NCI-H510A treated with DMSO at 0.1 percent for 48 hours (cell line): ENCODE measurements around the gene GREB1.

Experiments
- DNase-seq: peaks from one replicate; lab custom pipeline; 2025; lab: John Stamatoyannopoulos, UW

GREB1 gene

DNA sequence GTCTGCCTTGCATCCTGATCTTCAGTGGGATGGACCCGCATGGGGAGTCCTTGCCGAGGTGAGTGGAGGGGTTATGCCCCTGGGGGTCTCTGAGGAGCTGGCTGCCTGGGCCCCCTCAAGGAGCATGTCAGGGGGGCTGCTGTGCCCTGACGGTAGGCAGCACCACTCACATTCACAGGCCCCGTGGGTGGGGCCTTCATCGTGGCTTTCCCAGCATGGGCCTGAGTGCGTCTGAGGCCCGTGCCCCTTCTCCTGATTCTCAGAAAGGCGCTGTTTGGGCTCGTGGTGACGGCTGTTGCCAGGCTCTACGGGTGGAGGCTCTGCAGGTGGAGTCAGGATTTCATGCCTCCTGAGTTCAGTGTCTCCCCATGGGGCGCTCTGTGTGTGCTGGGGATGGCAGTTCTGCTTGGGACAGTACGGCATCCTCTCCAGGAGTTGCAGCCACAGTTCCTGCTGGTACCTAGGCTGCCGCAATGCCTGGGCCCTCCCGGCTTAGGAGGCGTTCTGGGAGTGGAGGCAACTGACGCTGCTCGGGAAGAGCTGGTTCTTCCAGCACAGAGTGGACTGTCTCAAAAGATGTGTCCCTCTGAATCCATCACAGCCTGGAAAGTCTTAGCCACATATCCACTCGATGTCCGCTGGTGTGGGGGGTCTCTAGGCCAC is 78.8 kb downstream of the GREB1 start:
- no peak for DNase-seq

DNA sequence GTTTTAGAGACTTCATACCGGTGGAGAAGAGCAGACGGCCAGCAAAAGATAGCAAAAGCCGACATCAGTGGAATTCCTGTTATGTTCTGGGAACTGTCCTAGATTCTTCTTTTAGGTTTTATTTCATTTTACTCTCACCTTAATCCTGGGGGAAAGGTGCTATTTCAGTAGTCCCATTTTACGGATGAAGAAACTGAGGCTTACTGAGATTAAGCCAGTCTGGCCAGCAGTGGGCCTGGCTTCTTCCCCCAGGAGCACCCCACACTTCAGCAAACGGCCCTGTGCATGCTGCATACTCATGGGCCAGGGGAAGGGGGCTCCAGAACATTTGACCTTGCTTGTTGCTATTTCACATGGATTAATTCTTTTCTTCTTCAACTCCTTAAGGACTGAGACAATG is 79.5 kb downstream of the GREB1 start:
- no peak for DNase-seq

DNA sequence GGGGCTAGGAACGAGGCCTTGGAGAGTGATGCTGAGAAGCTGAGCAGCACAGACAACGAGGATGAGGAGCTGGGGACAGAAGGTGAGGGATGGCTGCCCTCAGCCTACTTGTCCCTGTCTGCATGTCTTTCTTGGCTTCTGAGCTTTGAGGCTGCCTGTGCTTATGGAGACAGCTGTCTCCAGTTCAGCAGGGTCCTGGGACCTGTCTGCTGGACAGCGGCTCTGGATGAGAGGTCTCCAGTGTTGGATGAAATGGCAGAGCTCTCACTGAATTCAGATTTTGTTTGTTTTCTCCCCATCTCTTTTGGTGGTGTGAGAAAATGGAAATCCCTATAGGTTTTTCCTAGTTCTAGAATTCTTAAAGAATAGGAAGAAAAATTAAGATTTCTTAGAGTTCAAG is 81.4 kb downstream of the GREB1 start:
- DNase-seq, result no peak

DNA sequence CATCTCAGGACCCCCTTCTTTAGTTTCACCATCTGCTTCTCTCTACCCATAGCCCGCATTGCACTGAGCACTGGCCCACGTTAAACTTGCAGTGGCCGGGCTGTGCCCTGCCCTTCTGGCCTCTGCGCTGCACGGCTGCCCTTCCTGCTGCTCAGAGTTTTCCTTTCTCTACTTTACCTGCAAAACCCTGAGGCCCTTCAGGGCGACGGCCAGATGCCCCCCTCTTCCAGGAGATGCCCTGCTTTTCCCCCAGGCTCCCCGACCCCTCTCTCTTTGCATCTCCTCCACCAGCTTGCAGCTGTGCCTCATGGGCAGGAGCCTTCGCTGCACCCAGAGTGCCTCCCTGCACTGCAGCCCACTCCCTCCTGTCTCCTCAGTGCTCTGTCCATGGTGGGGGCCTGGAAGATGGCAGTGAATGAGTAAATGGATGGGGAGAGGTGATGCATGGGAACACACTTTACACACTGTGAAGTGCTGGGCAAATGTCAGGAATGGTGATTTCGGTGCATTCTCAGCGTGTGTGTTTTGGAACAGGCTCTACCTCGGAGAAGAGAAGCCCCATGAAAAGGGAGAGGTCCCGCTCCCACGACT is 82.3 kb downstream of the GREB1 start:
- no peak for DNase-seq

DNA sequence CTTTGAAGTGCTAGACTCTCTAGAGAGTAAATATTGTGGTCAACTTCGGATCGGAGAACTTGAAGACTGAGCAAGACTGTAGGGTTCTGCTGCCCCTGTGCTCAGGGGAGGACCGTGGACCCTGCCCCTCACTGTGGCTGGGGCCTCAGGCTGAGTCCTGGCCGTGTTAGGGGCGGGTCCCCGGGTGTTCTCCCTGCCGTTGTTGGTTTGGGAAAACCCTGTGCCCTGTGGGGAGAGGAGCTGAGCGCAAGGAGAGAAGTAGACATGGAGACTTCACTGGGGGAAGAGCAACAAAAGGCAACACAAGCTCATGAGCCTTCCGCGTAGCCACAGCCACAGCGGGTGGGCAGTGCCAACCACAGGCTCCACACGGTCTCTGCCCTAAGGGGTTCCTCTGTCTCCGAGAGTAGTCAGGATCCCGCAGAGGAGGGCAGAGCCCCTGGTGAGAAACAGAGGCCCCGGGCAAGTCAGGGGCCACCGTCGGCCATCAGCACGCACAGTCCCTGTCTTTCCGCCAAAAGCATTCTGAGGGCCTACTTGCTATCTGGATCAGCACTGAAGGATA is 83.1 kb downstream of the GREB1 start:
- DNase-seq, result no peak

DNA sequence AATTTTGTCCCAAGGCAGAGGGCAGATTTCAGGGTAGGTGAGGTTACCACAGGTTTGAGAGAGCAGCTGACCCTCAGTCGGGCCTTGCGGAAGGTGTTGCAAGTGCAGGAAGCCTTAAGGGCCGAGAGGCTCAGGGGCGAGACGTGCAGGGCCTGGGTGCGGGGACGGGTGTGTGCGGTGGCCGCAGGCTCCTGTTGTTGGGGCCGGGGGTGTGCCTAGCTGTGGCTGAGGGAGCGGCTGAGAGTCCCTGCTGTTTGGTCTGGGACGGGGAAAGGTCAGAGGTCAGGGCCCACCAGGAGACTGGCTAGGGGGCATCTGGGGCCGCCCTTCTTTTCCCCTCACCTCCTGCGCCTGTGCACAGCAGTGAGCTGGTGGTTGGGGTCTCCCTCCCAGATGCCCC is 83.7 kb downstream of the GREB1 start:
- no peak for DNase-seq

DNA sequence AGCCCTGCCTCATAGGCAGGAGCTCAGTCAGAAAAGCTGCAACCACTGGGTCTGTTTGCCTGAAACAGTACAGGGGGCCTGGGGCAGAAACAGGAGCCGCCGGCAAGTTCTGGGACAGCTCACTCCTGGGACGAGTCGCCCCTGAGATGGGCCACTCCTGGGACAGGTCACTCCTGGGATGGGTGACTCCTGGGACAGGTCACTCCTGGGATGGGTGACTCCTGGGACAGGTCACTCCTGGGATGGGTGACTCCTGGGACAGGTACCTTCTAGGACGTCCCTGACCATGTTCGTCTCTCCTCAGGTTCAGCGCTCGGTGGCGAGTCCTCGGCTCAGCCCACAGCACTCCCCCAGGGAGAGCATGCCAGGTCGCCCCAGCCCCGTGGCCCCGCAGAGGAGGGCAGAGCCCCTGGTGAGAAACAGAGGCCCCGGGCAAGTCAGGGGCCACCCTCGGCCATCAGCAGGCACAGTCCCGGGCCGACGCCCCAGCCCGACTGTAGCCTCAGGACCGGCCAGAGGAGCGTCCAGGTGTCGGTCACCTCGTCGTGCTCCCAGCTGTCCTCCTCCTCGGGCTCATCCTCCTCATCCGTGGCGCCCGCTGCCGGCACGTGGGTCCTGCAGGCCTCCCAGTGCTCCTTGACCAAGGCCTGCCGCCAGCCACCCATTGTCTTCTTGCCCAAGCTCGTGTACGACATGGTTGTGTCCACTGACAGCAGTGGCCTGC is 84.3 kb downstream of the GREB1 start:
- DNase-seq, result no peak

DNA sequence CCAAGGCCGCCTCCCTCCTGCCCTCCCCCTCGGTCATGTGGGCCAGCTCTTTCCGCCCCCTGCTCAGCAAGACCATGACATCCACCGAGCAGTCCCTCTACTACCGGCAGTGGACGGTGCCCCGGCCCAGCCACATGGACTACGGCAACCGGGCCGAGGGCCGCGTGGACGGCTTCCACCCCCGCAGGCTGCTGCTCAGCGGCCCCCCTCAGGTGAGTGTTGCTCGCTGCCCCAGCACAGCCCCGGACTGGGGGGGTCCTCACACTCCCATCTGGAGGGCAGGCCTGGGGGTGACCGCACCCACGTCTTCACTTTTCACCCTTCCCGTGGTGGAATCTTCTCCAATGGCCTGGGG is 84.8 kb downstream of the GREB1 start:
- no peak for DNase-seq

DNA sequence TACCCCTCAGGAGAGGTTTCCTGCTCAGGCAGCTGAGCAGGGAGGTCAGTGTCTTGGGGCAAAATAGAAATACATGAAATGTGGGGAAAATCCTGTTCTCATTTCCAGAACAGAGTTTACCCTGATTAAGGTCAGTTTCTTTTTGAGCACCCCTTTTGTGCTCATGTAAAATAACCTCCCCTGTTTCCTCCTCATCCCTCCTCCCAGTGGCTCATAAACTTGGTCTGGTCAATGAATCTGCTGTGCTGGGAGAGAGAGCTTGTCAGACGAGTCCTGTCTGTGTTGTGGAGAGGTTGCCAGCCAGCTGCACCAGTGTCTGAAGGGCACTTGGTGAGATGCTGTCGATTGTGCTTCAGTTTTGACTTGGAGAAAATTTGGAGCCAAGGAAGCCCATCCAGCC is 87.6 kb downstream of the GREB1 start:
- DNase-seq, result peak; percentile 62

DNA sequence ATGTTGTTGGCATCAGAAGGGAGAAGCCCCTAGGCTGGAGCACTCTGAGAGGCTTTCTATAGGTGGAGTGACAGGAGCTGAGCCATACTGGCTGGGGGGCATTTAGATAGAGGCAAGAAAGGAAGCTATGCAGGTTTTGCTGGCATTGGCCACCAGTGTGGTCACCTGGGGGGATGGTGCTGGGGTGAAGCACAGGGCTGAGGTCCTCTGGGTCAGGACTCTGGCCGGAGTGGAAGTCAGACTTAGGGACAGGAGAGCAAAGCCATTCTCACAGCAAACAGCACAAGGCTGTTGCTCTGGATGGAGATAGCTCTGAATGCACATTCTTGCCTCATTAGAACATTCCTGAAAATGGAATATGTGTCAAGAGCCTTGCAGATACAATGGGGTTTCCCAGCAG is 88.8 kb downstream of the GREB1 start:
- no peak for DNase-seq

DNA sequence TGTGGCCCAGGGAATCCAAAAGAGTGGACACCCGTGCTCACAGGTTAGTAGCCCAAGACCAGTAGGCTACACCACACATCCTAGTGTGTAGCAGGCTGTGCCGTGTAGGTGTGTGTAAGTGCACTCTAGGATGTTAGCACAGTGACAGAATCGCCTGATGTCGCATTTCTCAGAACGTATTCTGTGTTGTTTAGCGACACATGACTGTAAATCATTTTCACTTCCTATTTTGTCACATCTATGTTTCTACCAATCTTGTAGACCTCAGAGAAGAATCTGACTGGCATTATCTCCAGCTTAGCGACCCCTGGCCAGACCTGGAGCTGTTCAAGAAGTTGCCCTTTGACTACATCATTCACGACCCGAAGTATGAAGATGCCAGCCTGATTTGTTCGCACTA is 91.0 kb downstream of the GREB1 start:
- no peak for DNase-seq

DNA sequence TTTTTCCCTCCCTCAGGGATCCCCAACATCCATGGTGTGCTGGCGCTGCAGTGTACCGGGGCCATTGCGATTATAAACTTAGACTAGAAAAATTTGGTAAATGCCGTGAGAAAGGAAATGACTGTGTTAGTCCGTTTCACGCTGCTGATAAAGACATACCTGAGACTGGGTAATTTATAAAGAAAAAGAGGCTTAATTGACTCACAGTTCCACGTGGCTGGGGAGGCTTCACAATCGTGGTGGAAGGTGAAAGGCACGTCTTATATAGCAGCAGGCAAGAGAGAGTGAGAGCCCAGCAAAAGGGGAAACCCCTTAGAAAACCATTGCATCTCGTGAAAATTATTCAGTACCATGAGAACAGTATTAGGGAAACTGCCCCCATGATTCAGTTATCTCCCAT is 91.8 kb downstream of the GREB1 start:
- DNase-seq, result no peak

DNA sequence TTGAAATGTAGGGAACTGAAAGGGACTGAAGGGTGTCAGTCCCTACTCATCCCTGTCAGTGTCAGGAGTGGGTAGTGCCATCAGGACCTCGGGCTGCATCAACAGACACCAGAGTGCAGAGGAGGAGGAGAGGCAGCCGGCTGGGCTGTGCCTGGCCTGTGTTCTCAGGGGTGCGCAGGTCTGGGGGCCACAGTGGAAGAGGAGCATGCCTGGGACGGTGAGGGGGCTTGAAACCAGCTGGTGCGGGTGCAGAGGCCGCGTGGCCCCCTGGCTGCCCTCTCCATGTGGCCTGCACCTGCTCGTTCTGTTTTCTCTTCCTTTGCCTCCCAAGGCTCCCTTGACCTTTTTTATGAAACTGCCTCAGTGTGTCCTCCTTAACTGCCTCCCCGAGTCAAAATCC is 94.8 kb downstream of the GREB1 start:
- no peak for DNase-seq

DNA sequence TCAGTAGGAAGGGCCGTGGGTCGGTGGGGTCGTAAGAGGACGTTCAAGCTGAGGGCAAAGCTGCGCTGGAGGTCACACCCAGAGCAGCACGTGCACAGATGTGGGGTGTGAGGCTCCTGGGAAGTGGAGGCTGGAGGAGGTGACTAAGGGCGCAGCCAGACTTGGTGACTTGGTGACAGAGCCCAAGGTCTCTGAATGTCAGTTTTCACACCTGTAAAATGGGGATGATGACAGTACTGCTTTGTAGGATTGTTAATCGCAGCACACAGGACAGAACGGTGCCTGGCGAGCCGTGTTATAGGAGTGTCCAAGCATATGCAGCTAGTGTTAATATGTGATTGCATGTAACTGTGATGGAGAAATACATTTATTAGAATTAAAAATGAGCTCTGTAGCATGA is 95.4 kb downstream of the GREB1 start:
- no peak for DNase-seq

DNA sequence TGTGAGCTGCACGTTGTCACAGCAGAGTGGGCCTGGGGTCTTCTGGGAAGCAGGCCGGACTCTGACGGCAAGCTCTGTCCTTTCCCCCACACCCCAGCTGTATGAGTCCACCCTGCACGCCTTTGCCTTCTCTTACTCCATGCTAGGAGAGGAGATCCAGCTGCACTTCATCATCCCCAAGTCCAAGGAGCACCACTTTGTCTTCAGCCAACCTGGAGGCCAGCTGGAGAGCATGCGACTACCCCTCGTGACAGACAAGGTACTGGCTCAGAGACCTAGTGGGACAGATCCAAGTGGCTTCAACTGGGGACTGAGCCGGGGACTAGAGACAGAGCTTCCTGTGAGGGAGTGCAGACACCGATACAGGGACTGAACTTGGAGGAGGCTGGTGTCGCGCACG is 96.0 kb downstream of the GREB1 start:
- DNase-seq, result no peak

DNA sequence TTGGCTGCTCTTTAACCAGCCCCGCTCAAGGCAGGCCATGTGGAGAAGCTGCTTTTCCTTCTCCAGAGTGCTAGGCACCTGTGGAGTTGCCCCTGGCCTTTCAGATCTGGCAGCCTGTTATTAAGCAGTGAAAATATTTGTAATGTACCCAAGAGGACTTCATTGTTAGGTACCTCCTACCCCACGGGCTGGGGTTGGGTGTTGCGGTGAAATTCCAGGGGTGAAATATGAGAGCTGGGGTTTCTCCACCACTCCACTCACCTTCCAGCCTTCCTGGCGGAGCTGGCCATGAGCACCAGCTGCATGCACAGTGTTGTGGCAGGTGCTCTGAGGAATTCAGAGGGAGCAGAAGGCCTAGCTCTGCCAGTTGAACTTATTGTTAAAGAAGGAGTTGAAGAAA is 97.0 kb downstream of the GREB1 start:
- DNase-seq, result peak; percentile 53

DNA sequence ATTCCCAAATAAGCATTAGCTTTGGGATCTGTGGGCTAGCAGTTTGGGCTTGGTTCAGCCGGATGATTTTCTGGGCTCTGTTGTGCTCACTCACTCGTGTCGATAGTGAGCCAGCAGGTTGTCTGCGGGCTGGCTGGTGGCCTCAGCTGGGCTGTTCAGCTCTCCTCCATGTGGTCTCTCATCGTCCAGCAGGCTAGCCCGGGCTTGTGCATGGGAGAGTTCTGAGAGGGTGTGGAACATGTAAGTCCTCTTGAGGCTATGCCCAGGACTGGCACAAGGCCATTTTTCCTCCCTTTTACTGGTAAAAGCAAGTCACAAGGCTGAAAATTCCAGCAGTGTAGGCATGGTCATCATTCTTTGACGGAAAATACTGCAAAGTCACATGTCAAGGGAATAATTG is 97.6 kb downstream of the GREB1 start:
- DNase-seq, result peak; percentile 62

DNA sequence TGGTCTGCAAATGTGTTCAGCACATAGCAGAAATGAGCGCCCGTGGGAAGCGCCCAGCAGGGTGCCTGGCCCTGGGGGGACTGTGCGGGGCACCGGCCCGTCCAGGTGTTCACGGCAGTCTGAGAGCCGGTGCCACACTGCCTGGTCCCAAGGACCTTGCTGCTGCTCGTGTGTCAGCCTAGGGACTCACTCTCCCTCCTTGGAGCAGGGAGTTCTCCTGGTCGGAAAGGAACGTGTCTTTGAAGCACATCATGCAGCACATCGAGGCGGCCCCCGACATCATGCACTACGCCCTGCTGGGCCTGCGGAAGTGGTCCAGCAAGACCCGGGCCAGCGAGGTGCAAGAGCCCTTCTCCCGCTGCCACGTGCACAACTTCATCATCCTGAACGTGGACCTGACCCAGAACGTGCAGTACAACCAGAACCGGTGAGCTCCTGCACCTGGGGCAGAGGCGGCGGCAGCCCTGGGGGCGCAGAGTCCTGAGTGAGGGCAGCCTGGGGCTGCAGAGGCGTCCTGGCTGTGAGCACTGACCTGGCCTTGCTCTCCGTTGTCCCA is 100.2 kb downstream of the GREB1 start:
- no peak for DNase-seq

DNA sequence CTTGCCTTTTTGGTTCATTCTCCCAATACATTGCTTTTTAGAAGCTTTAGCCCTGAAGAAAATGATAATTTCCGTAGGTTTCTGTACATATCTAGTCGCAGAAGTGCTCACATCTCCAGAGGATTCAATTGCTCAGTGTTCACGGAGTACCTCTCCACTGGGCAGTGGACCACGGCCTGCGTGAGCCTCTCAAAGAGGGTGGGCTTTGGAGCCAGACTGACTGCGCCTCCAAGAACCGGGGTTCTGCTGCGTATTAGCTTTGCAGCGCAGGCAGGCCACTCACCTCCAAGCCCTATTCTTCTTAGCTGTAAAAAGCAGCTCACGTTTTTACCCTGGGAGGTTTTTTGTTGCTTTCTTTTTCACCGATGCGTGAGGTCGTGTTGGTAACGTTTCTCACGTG is 100.7 kb downstream of the GREB1 start:
- DNase-seq, result no peak

DNA sequence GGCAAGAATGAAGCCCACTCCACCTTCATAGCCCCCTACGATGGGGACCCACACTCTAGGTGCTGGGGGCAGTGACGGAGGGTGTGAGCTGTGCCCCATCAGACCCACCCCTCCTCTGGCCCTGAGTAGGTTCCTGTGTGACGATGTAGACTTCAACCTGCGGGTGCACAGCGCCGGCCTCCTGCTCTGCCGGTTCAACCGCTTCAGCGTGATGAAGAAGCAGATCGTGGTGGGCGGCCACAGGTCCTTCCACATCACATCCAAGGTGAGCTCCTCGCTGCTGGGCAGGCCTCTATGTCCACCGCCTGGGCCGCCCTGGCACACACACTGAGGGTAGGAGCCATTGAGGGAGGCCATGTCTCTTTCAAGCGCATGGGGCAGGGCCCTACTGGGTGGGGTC is 101.3 kb downstream of the GREB1 start:
- no peak for DNase-seq

DNA sequence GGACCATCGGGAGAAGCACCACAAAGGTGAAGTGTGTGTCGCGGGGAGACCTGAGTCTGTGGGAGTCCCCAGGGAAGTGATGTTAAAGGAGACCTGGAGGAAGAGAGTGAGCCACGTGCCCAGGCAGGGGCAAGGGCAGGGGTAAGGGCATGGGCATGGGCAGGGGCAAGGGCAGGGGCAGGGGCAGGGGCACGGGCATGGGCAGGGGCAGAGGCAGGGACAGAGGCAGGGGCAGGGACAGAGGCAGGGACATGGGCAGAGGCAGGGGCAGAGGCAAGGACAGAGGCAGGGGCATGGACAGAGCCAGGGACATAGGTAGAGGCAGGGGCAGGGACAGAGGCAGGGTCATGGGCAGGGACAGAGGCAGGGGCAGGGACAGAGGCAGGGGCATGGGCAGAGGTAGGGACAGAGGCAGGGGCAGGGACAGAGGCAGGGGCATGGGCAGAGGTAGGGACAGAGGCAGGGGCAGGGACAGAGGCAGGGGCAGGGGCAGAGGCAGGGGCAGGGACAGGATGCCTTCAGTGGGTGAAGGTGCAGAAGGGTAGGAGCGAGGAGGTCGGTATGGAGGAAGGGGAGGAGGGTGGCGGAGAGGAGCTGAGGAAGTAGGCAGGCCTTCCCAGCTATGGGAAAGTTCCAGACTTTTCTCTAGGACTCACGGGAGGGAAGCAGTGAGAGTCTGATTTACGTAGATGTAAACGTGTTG is 102.9 kb downstream of the GREB1 start:
- no peak for DNase-seq

DNA sequence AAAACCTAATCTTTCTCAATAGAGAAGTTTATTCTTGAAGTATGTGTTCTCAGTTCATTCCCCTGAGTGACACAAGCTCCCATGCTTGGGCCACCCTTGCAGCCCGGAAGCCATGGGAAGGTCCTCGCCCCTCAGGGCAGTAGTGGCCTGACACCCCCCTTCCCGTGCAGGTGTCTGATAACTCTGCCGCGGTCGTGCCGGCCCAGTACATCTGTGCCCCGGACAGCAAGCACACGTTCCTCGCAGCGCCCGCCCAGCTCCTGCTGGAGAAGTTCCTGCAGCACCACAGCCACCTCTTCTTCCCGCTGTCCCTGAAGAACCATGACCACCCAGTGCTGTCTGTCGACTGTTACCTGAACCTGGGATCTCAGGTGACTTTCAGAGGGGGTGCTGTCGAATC is 103.7 kb downstream of the GREB1 start:
- no peak for DNase-seq

DNA sequence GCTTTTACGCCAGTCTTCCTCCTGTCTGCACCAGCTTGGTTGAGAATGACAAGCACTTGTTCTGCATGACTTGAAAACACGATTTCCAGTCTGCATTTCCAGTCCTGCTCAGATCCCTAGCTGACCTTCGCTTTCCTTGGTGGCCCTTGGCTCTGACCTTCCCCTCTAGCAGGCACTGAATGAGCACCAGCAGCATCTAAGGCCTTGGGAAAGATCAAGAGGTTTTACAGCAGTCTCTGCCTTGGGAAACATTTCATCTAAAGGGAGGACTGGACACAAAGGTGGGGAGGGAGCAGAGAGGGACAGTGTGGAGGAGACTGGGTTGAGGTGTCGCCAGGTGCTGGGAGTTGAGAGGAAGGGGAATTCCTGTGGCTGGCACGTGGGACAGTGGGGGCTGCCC is 105.7 kb downstream of the GREB1 start:
- DNase-seq, result no peak
